Neutrophil (primary cell): ENCODE results near the gene TMEM14C.

Experiments used
- H3K27ac ChIP-seq: fragments of 200-600 bp; sonication (generic); 2 replicates; pipeline ENCODE4 v1.5.1; 2016; ENCODE audit warnings: mild to moderate bottlenecking, moderate library complexity
- H3K27me3 ChIP-seq: fragments of 200-600 bp; sonication (generic); 2 replicates; pipeline ENCODE4 v1.6.0; 2016; ENCODE audit warnings: mild to moderate bottlenecking
- H3K36me3 ChIP-seq: fragments of 200-600 bp; sonication (generic); 2 replicates; pipeline ENCODE4 v1.5.1; 2017
- H3K4me1 ChIP-seq, 2 experiments: fragments of 200-600 bp in 1 of 2; sonication (generic) in 1 of 2; 1 replicate in 1 of 2; 2 replicates in 1 of 2; pipeline versions ENCODE4 v1.5.1 to v1.6.1; 2013 to 2016; ENCODE audit warnings: low read depth in 1 of 2, low read length in 1 of 2, mild to moderate bottlenecking in 1 of 2, moderate library complexity in 1 of 2; ENCODE audit not compliant: control insufficient read depth in 1 of 2, insufficient read depth in 1 of 2
- H3K4me3 ChIP-seq, 2 experiments: fragments of 200-600 bp in 1 of 2; sonication (generic) in 1 of 2; 1 replicate in 1 of 2; 2 replicates in 1 of 2; pipeline ENCODE4 v1.5.1; 2013 to 2016; ENCODE audit warnings: low read depth in 1 of 2, low read length in 1 of 2, mild to moderate bottlenecking in 1 of 2, moderate library complexity in 1 of 2
- H3K9me3 ChIP-seq: fragments of 200-600 bp; sonication (generic); 2 replicates; pipeline ENCODE4 v1.5.1; 2016
- CTCF ChIP-seq: fragments of 200-600 bp; sonication (generic); IDR thresholded peaks from 2 replicates; pipeline ENCODE4 v1.5.1; 2016; ENCODE audit warnings: antibody characterized with exemption

TMEM14C gene

GRCh38 chr6:10756085-10756484 is 33.2 kb downstream of the TMEM14C start:
- peaks cover 73% of the 10 kb centered on the region for H3K36me3 ChIP-seq
- TF ChIP-seq CTCF: no peak
- no peak overlapping the region for H3K4me3 ChIP-seq
- no peaks in the 10 kb centered on the region for H3K27me3 ChIP-seq
- H3K27ac ChIP-seq: no peak overlapping the region
- H3K4me1 ChIP-seq: no peaks in the 10 kb centered on the region
- no peaks in the 10 kb centered on the region for H3K9me3 ChIP-seq

- no peaks in the 10 kb centered on the region for H3K4me1 ChIP-seq
- TF ChIP-seq CTCF: no peak
- peaks cover 47% of the 10 kb centered on the region for H3K36me3 ChIP-seq
- no peak overlapping the region for H3K27ac ChIP-seq
- H3K27me3 ChIP-seq: no peaks in the 10 kb centered on the region
- no peaks in the 10 kb centered on the region for H3K9me3 ChIP-seq
- H3K4me3 ChIP-seq: no peak overlapping the region
These were observed 36.5 kb downstream of the TMEM14C start for GRCh38 chr6:10759312-10759839.

GRCh38 chr6:10759884-10760329 is 37.0 kb downstream of the TMEM14C start:
- H3K27ac ChIP-seq: no peak overlapping the region

GRCh38 chr6:10763006-10763405 is 40.1 kb downstream of the TMEM14C start:
- Histone ChIP-seq H3K36me3 (peaks cover 13% of the 10 kb centered on the region), H3K27ac (no peak overlapping the region), H3K27me3 (no peaks in the 10 kb centered on the region), H3K4me1 (no peaks in the 10 kb centered on the region), H3K9me3 (no peaks in the 10 kb centered on the region), H3K4me3 (no peak overlapping the region)
- no peak for TF ChIP-seq CTCF

More at GRCh38 chr6:10759884-10760329, 37.0 kb downstream of the TMEM14C start:
- TF ChIP-seq CTCF: no peak
- peaks cover 42% of the 10 kb centered on the region for H3K36me3 ChIP-seq
- no peaks in the 10 kb centered on the region for H3K4me1 ChIP-seq
- no peaks in the 10 kb centered on the region for H3K9me3 ChIP-seq
- no peak overlapping the region for H3K4me3 ChIP-seq
- no peaks in the 10 kb centered on the region for H3K27me3 ChIP-seq

- Histone ChIP-seq H3K9me3 (no peaks in the 10 kb centered on the region), H3K27ac (no peak overlapping the region), H3K27me3 (no peaks in the 10 kb centered on the region), H3K4me1 (no peaks in the 10 kb centered on the region), H3K36me3 (peaks cover 16% of the 10 kb centered on the region), H3K4me3 (no peak overlapping the region)
- no peak for TF ChIP-seq CTCF
These were observed 46.5 kb downstream of the TMEM14C start for GRCh38 chr6:10769419-10769818.
